OCI-LY7 (cell line): ENCODE data around the gene CCNK.

Source experiments
- EZH2phosphoT487 ChIP-seq: fragments of 200-600 bp; sonication (generic); IDR thresholded peaks from 2 replicates; pipeline ENCODE4 v1.6.1; 2018; ENCODE audit warnings: low read depth, borderline replicate concordance, mild to moderate bottlenecking, mixed run types, antibody characterized with exemption, low read length, moderate library complexity, mixed read lengths
- TF ChIP-seq, protein P1 (sequence below): fragments of 200-600 bp; sonication (generic); conservative IDR thresholded peaks from 2 replicates; pipeline ENCODE4 v1.5.1; 2014; ENCODE audit warnings: mild to moderate bottlenecking, antibody characterized with exemption, low read length, moderate library complexity, mixed read lengths

DNA sequence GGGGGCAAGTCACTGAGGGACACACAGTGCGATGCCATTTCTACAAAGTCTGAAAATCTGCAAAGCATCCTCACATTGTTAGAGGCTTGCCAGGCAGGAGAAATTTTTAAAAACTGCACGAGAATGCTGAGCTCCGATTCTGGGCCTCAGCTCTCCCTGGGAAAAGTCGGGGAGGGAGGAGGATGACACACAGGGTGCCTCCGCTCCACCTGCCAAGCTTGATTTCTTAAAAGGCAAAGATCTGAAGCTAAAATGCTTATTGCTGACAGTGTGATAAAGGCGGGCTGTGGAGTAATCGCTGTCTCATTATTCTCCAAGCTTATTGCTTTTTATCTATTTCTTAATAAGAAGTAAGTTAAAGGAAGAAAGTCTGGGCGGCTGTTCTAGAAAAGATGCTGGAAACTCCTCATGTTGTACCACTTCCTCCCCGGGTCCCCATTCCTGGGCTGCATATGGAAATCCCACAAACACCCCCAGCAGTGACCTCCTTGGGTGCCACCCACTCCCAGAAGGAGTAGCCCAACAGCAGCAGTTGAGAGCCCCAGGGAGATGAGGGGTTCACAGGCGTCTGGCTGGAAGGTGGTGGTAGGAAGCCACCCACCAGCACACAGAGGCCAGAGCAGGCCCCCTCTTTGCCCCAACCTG lies 67.8 kb downstream of the CCNK start:
- TF ChIP-seq, protein P1, sequence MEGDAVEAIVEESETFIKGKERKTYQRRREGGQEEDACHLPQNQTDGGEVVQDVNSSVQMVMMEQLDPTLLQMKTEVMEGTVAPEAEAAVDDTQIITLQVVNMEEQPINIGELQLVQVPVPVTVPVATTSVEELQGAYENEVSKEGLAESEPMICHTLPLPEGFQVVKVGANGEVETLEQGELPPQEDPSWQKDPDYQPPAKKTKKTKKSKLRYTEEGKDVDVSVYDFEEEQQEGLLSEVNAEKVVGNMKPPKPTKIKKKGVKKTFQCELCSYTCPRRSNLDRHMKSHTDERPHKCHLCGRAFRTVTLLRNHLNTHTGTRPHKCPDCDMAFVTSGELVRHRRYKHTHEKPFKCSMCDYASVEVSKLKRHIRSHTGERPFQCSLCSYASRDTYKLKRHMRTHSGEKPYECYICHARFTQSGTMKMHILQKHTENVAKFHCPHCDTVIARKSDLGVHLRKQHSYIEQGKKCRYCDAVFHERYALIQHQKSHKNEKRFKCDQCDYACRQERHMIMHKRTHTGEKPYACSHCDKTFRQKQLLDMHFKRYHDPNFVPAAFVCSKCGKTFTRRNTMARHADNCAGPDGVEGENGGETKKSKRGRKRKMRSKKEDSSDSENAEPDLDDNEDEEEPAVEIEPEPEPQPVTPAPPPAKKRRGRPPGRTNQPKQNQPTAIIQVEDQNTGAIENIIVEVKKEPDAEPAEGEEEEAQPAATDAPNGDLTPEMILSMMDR, result no peak
- no peak for TF ChIP-seq EZH2phosphoT487
